AG04450 (cell line): ENCODE results near the gene TUBA1B. TPM values are rescaled to one million over a fixed set of nuclear protein-coding genes. Genes with fewer than 3 reads are reported as not detected.

Experiments
- CTCF ChIA-PET: fragments of 300-600, 350-600 bp; formaldehyde crosslinking; extraction: SDS; loops from one replicate; lab custom pipeline; 2022; ENCODE audit warnings: antibody characterized with exemption, inconsistent platforms; lab: Charles Lee
- POLR2A ChIA-PET: fragments of 350-600 bp; formaldehyde crosslinking; extraction: SDS; loops from one replicate; lab custom pipeline; 2021; ENCODE audit warnings: antibody characterized with exemption, inconsistent platforms; lab: Yijun Ruan, JAX
- DNase-seq: peaks from one replicate; pipeline ENCODE4 v3.0.0-alpha.2; 2011; ENCODE audit warnings: low read depth, low spot score
- H3K27ac ChIP-seq: one replicate; pipeline ENCODE4 v1.5.1; 2012; ENCODE audit warnings: low read depth, low read length, control low read depth
- H3K27me3 ChIP-seq: one replicate; pipeline ENCODE4 v1.6.0; 2012; ENCODE audit warnings: low read length; ENCODE audit not compliant: control insufficient read depth, insufficient read depth
- H3K4me3 ChIP-seq: 2 replicates; pipeline ENCODE4 v1.5.1; 2011; ENCODE audit warnings: mild to moderate bottlenecking, low read depth, low read length, control low read depth
- H3K9me3 ChIP-seq: 2 replicates; pipeline ENCODE4 v1.5.1; 2012; ENCODE audit warnings: low read length; ENCODE audit not compliant: control insufficient read depth, insufficient read depth
- polyA plus RNA-seq: library from polyadenylated mRNA; depleted of rRNA; stranded (reverse); fragments of >200 nt; gene quantifications from 2 replicates; pipeline ENCODE4 v1.2.3, GENCODE V29; 2011
- TF ChIP-seq, protein P1 (sequence below): IDR thresholded peaks from 2 replicates; pipeline ENCODE4 v1.5.1; 2011; ENCODE audit warnings: low read depth, low read length, control low read depth, inconsistent platforms

The TUBA1B gene
- polyA plus RNA-seq, 1 experiment, result 2,720 TPM

DNA sequence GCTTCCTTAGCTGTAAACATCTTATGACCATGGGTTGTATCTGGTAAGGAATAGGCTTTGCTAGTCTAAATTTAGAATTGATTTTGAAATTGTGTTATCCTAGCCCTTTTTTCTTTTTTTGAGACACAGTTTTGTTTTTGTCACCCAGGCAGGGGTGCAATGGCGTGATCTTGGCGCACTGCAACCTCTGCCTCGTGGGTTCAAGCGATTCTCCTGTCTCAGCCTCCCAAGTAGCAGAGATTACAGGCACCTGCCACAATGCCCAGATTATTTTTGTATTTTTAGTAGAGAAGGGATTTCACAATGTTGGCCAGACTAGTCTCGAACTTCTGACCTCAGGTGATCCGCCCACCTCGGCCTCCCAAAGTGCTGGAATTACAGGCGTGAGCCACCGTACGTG is 2.4 kb upstream of the TUBA1B start:
- no peak for DNase-seq
- Histone ChIP-seq H3K4me3 (no peak overlapping the region), H3K9me3 (peaks cover 5% of the 10 kb centered on the region; the same call in 1 of the 2 replicates), H3K27ac (no peak overlapping the region), H3K27me3 (no peaks in the 10 kb centered on the region)
- ChIA-PET CTCF (interaction anchor here (1.2 to 4.5 kb wide), 3 partner anchors 8 to 101 kb away, joined by 4 to 34 read pairs (median 4); no protein-coding TSS in a partner anchor), POLR2A (interaction anchor here (1.0 to 4.5 kb wide), 2 partner anchors 55 to 89 kb away, joined by 4 to 65 read pairs; partner anchors contain the start of gene TUBA1A)
- TF ChIP-seq, protein P1, sequence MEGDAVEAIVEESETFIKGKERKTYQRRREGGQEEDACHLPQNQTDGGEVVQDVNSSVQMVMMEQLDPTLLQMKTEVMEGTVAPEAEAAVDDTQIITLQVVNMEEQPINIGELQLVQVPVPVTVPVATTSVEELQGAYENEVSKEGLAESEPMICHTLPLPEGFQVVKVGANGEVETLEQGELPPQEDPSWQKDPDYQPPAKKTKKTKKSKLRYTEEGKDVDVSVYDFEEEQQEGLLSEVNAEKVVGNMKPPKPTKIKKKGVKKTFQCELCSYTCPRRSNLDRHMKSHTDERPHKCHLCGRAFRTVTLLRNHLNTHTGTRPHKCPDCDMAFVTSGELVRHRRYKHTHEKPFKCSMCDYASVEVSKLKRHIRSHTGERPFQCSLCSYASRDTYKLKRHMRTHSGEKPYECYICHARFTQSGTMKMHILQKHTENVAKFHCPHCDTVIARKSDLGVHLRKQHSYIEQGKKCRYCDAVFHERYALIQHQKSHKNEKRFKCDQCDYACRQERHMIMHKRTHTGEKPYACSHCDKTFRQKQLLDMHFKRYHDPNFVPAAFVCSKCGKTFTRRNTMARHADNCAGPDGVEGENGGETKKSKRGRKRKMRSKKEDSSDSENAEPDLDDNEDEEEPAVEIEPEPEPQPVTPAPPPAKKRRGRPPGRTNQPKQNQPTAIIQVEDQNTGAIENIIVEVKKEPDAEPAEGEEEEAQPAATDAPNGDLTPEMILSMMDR, result no peak

DNA sequence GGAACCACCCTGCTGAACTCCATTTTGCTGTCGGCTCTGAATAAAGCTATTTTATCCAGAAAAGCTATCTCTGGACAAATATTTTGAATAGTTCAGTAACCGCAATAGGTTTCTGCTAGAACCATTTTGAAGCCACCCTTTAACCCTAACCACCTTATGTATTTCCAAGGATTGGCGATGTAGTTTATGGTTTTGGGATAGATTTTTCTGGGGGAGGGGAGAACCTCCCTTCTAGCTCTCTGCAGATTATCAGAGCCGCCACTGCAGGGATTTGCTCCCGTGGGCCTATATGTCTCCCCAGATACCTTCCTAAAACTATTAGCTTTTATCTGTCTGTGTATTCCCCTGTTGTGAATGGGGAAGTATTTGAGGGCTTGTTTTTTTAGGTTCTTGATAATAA is 1.8 kb upstream of the TUBA1B start:
- H3K9me3 ChIP-seq, result peaks cover 5% of the 10 kb centered on the region; the same call in 1 of the 2 replicates
- ChIA-PET POLR2A (interaction anchor here (1.0 to 4.5 kb wide), 2 partner anchors 55 to 90 kb away, joined by 4 to 65 read pairs; partner anchors contain the start of gene TUBA1A), CTCF (interaction anchor here (1.2 to 4.5 kb wide), 3 partner anchors 8 to 102 kb away, joined by 4 to 34 read pairs (median 4); no protein-coding TSS in a partner anchor)
- TF ChIP-seq, protein P1, result no peak
- H3K4me3 ChIP-seq, result peak overlapping the region; percentile 20; the same call in 1 of the 2 replicates
- no peak for DNase-seq
- no peak overlapping the region for H3K27ac ChIP-seq
- no peaks in the 10 kb centered on the region for H3K27me3 ChIP-seq

DNA sequence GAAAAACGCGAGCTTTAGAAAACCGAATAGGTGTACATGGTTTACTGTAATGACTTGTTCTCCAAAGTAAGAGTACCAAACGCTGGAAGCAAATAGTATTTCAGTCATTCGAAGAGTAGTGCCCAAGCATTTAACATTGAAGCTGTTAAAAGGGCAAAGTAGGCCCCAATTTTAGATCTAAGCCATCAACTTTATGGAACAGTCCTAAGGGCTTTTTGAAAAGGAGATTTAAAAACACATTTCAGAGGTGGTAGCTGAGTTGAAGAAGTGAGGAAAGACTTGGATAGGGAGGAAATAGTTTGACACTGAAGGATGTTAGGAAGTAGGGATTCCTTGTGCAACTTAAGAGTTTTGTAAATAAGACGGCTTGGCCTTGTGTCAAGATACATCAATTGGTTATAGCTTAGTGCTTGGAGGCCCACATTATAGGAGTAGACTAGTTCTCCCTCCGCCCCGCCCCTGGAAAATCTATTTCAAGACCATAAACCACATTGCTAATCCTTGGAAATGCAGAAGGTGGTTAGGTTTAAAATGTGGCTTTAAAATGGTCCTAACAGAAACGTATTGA is 783 bp upstream of the TUBA1B start:
- Histone ChIP-seq H3K27ac (no peak overlapping the region), H3K9me3 (peaks cover 5% of the 10 kb centered on the region; the same call in 1 of the 2 replicates), H3K4me3 (peak overlapping the region; percentile 57), H3K27me3 (no peaks in the 10 kb centered on the region)
- no peak for DNase-seq
- POLR2A ChIA-PET, result interaction anchor here (0.7 to 4.5 kb wide), 14 partner anchors 10 to 235 kb away, joined by 3 to 65 read pairs (median 12); partner anchors contain the start of genes LMBR1L, SPATS2, TUBA1A and TUBA1C
- CTCF ChIA-PET, result interaction anchor here (0.9 to 4.5 kb wide), 4 partner anchors 43 to 210 kb away, joined by 4 to 34 read pairs (median 4); no protein-coding TSS in a partner anchor
- TF ChIP-seq, protein P1, result no peak

DNA sequence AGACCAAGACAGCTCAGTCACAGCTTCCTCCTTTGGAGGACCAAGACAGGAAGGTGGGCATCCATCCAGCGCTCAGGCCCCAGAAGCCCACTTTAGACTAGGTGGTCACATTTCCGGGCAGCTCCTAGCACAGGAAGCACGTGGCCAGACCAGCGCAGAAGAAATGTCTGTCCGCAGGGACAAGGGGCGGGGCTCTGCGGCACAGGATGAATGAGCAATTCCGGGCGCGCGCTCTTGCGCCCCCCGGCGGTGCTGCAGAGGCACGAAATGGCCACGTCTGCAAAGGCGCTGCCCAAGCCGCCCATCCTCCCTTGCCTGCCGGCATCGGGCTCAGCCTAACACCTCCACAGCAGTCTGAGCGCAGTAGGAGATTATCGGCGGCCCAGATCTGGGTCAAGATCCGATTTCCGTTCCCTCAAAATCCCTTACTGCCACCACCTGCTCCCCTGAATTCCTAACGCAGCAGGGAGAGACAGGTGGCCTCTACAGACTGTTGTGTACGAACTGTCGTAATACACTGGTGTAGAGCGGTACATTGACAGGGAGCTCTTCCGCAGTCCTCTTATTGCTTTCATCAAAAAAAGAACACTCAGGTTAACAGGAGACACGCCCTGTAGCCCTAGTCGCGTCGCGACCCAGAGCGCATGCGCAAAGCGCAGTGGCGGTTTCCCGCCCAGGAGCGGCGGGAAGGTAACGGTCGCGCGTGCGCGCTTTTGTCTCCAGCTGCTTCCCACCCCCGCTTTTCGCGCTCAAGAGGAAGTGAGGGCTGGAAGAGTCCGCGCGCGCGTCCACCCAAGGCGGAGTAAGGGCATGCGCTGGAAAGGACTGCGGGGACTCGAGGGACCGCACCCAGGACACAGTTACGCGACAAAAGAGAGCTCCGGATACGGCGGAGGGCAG is 794 bp downstream of the TUBA1B start:
- POLR2A ChIA-PET, result interaction anchor here (0.6 to 4.5 kb wide), 41 partner anchors 9 to 551 kb away, joined by 3 to 65 read pairs (median 6); partner anchors contain the start of genes DHH, FKBP11, LMBR1L and RHEBL1
- peak; percentile 86 for DNase-seq
- TF ChIP-seq, protein P1, result peak; percentile 91
- peak overlapping the region; percentile 98 for H3K27ac ChIP-seq
- CTCF ChIA-PET, result interaction anchor here (0.5 to 4.5 kb wide), 40 partner anchors 9 to 172 kb away, joined by 3 to 34 read pairs (median 4); partner anchors contain the start of genes DHH and LMBR1L
- H3K27me3 ChIP-seq, result no peaks in the 10 kb centered on the region
- peaks cover 5% of the 10 kb centered on the region; the same call in 1 of the 2 replicates for H3K9me3 ChIP-seq
- H3K4me3 ChIP-seq, result peak overlapping the region; percentile 90
